Panc1 (cell line): ENCODE measurements around the gene MMD2.

Source experiments
- POLR2AphosphoS5 ChIP-seq: IDR thresholded peaks from 2 replicates; pipeline ENCODE4 v1.6.1; 2012; ENCODE audit warnings: mild to moderate bottlenecking, low read depth, low read length, moderate library complexity
- REST ChIP-seq, 2 experiments: IDR thresholded peaks; 2 replicates each; pipeline ENCODE4 v1.6.1; 2011 to 2012; ENCODE audit warnings: low read depth in 2 of 2, control low read depth in 1 of 2, low read length in 1 of 2, mild to moderate bottlenecking in 1 of 2, moderate library complexity in 1 of 2; ENCODE audit not compliant: insufficient read depth in 1 of 2
- SIN3A ChIP-seq: IDR thresholded peaks from 2 replicates; pipeline ENCODE4 v1.6.1; 2012; ENCODE audit warnings: low read depth, mild to moderate bottlenecking, low read length, moderate library complexity, borderline replicate concordance; ENCODE audit not compliant: insufficient read depth
- TCF7L2 ChIP-seq: IDR thresholded peaks from 2 replicates; pipeline ENCODE4 v1.6.1; 2011; ENCODE audit warnings: mild to moderate bottlenecking, low read depth, low read length, inconsistent platforms
- TF ChIP-seq, protein P1 (sequence below): fragments of 450-650 bp; IDR thresholded peaks from 2 replicates; pipeline ENCODE4 v1.5.1; 2017; ENCODE audit warnings: mild to moderate bottlenecking

DNA sequence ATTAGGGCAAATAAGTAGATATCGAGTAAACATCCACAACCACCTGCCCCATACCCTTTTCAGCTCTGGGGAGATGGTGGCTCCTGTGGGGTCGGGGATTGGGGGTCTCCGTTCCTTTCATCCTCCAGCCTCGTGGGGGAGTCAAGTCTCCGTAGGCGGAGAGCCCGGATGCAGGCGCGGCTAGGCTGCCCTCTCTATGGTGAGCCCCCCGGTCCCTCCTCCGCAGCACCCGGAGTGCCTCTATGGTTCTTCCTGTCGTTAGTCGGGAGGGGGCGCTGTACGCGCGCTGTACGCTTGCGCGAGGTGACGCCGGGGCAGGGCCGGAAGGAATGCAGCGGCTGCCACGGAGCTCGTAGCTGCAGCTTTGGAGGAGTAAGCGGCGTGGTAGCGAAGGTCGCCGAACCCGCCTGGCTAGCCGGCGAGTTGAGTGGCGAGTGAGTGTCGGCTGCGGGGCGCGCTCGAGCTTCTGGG is 14.8 kb upstream of the MMD2 start:
- TF ChIP-seq, protein P1, sequence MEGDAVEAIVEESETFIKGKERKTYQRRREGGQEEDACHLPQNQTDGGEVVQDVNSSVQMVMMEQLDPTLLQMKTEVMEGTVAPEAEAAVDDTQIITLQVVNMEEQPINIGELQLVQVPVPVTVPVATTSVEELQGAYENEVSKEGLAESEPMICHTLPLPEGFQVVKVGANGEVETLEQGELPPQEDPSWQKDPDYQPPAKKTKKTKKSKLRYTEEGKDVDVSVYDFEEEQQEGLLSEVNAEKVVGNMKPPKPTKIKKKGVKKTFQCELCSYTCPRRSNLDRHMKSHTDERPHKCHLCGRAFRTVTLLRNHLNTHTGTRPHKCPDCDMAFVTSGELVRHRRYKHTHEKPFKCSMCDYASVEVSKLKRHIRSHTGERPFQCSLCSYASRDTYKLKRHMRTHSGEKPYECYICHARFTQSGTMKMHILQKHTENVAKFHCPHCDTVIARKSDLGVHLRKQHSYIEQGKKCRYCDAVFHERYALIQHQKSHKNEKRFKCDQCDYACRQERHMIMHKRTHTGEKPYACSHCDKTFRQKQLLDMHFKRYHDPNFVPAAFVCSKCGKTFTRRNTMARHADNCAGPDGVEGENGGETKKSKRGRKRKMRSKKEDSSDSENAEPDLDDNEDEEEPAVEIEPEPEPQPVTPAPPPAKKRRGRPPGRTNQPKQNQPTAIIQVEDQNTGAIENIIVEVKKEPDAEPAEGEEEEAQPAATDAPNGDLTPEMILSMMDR, result peak; percentile 95
- peak; percentile 94 for TF ChIP-seq POLR2AphosphoS5
- TF ChIP-seq SIN3A, result no peak
- TF ChIP-seq REST (IDR thresholded peaks at IDR 0.05; ENCODE audit: insufficient read depth in 1 of 2, low read depth in 2 of 2, low read length in 1 of 2), result no peak
- no peak for TF ChIP-seq TCF7L2
